ENCODE results near the gene SYNJ1. TPM values are rescaled to one million over a fixed set of nuclear protein-coding genes. Genes with fewer than 3 reads are reported as not detected.
"Not testable (repeated sequence)": the region's sequence is repeated elsewhere in the genome, so short reads cannot be mapped to it uniquely, and the experiment has no call there.

SYNJ1 gene
- total RNA-seq, result 10 to 100 TPM; 11.7 to 12.5 TPM

- Histone ChIP-seq H3K9me3 (no peaks in the 10 kb centered on the region), H3K9ac (ENCODE audit: low read depth in 2 of 2, low read length in 2 of 2) (peak within 1 kb of the TSS; percentile 82 to 84), H3K27ac (peak within 1 kb of the TSS; percentile 90), H3K36me3 (no peaks in the 10 kb centered on the region), H3K4me1 (peaks cover 4% of the 10 kb centered on the region), H3K4me3 (peak within 1 kb of the TSS; percentile 90), H3K27me3 (no peaks in the 10 kb centered on the region)
- no peak for TF ChIP-seq CTCF (IDR thresholded peaks at IDR 0.05)
- DNase-seq, result peak; percentile 95
- intact Hi-C loops (cut with DNase I), result no loop called here
Observed at GRCh38 chr21:32727687-32728455, at the start of gene SYNJ1. TSS of gene SYNJ1 (minus strand) at chr21:32728013. CDS start at chr21:32726895, 1,118 bp downstream.

- intact Hi-C loops (cut with DNase I), result no loop called here
- H3K9me3 ChIP-seq, result no peaks in the 10 kb centered on the region
- no peak overlapping the region for H3K4me3 ChIP-seq
- H3K4me1 ChIP-seq, result no peaks in the 10 kb centered on the region
- no peak overlapping the region for H3K27ac ChIP-seq
- DNase-seq, result no peak
- H3K27me3 ChIP-seq, result no peaks in the 10 kb centered on the region
- TF ChIP-seq CTCF (IDR thresholded peaks at IDR 0.05), result no peak
- no peak overlapping the region for H3K9ac ChIP-seq (ENCODE audit: low read depth in 2 of 2, low read length in 2 of 2)
- H3K36me3 ChIP-seq, result no peaks in the 10 kb centered on the region
Observed at GRCh38 chr21:32777269-32777668, 49.5 kb upstream of the SYNJ1 start.

- Histone ChIP-seq H3K36me3 (no peaks in the 10 kb centered on the region), H3K27ac (no peak overlapping the region), H3K9me3 (no peaks in the 10 kb centered on the region), H3K4me1 (no peaks in the 10 kb centered on the region), H3K9ac (ENCODE audit: low read depth in 2 of 2, low read length in 2 of 2) (no peak overlapping the region), H3K27me3 (no peaks in the 10 kb centered on the region), H3K4me3 (no peak overlapping the region)
- no peak for TF ChIP-seq CTCF (IDR thresholded peaks at IDR 0.05)
- no peak for DNase-seq
- intact Hi-C loops (cut with DNase I), result no loop called here
Observed at GRCh38 chr21:32776743-32777142, 48.9 kb upstream of the SYNJ1 start.

GRCh38 chr21:32773048-32773344 is 45.2 kb upstream of the SYNJ1 start:
- Histone ChIP-seq H3K4me3 (peak overlapping the region; percentile 28), H3K9ac (ENCODE audit: low read depth in 2 of 2, low read length in 2 of 2) (peak overlapping the region in 1 of 2 donors; percentile 92), H3K27ac (peak overlapping the region; percentile 87)
- H3K9me3 ChIP-seq; DNase-seq; H3K4me1 ChIP-seq; intact Hi-C loops (cut with DNase I); H3K27me3 ChIP-seq; H3K36me3 ChIP-seq: not testable (repeated sequence)

GRCh38 chr21:32772281-32773047 is 44.7 kb upstream of the SYNJ1 start:
- intact Hi-C loops (cut with DNase I), result no loop called here
- no peaks in the 10 kb centered on the region for H3K27me3 ChIP-seq
- H3K9ac ChIP-seq (ENCODE audit: low read depth in 2 of 2, low read length in 2 of 2), result peak overlapping the region; percentile 32 to 92
- H3K9me3 ChIP-seq, result no peaks in the 10 kb centered on the region
- peak; percentile 59 for DNase-seq
- H3K27ac ChIP-seq, result peak overlapping the region; percentile 87
- H3K4me1 ChIP-seq, result no peaks in the 10 kb centered on the region
- no peaks in the 10 kb centered on the region for H3K36me3 ChIP-seq
- TF ChIP-seq CTCF (IDR thresholded peaks at IDR 0.05), result no peak
- H3K4me3 ChIP-seq, result peak overlapping the region; percentile 28

Data from colonic mucosa (tissue), 4 donors.